Measurements from ENCODE around the gene MICB. TPM values are rescaled to one million over a fixed set of nuclear protein-coding genes. Genes with fewer than 3 reads are reported as not detected.
A peak's percentile ranks its signal among the peaks of the same experiment; 100 is the strongest.

The MICB gene
- total RNA-seq, 1 experiment from 2014 or later = 21.7 TPM

DNA sequence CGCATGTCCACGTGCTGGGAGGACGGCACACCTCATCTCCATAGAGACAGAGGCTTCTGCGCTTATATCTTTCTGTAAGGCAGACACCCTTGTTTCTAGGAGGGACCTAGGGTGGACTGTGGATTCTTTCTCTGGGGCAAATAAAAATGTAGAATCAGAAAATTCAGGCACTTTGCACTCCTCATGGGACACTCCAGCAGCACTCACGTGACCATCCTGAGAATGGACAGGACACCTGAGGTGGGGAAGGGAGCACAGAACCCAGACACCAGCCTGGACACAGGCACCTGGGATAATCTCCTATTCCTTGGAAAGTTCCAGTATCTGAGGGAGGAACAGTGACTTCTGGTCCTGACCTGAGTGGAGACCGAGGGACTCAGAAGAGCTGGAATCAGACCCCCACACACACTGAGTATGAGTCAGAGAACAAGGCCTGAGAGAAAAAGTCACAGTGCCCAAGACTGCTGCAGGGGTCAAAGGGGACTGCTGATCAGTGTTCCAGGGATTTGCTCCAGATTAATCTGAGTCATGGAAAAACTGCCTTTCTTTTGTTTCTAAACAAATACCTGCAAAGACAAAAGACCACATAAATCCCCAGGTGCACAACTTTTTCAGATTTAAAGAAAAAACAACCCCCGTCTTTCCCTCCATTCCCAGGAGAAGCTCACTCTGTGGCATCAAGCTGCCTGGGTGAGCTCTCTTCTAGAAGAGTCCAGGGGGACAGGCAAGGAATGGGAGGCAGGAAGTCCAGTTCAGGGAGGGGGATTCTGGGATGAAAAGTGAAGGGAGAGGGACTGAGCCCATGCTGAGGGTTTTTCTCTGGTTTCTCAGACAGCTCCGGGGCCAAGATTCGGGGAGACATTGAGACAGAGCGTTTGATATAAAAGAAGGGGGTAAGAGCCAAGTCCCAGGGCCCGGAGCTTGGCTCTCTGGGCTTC lies 35.6 kb upstream of the MICB start (continued):
- no peak for TF ChIP-seq SRF (IDR thresholded peaks at IDR 0.05; ENCODE audit: low read depth)

GRCh38 chr6:31462964-31463870 lies 34.7 kb upstream of the MICB start:
- POLR2A ChIA-PET = interaction anchor here (0.6 to 1.2 kb wide), 17 partner anchors 9 to 260 kb away, joined by 3 to 11 read pairs (median 5); partner anchors contain the start of genes DDX39B and MICB
- Histone ChIP-seq H3K4me2 (ENCODE audit: low read length) (peak overlapping the region; percentile 68), H3K79me2 (ENCODE audit: insufficient read depth, low read length) (no peaks in the 10 kb centered on the region), H3K27ac (ENCODE audit: low read depth, low read length) (peak overlapping the region; percentile 18; the same call in 1 of the 2 replicates), H3K27me3 (ENCODE audit: insufficient read depth, low read length) (no peaks in the 10 kb centered on the region), H3K36me3 (ENCODE audit: control insufficient read depth in 1 of 2, insufficient read depth in 2 of 2, low read length in 2 of 2) (0 out of 4 replicates have a peak, but pooled peaks cover 0 to 5% of the 10 kb centered on the region in 2 experiments), H3K4me3 (replicated peaks in 1 of 2; ENCODE audit: low read depth in 1 of 2, low read length in 2 of 2) (peak overlapping the region; percentile 39 to 56), H3K4me1 (ENCODE audit: control insufficient read depth in 1 of 2, insufficient read depth in 2 of 2, low read length in 2 of 2) (peaks cover 8 to 20% of the 10 kb centered on the region in 2 experiments), H3K9ac (ENCODE audit: low read length) (peak overlapping the region; percentile 56), H4K20me1 (ENCODE audit: insufficient read depth) (no peaks in the 10 kb centered on the region), H2AFZ (ENCODE audit: low read depth, low read length, poor library complexity, severe bottlenecking) (peak overlapping the region; percentile 72), H3K9me3 (ENCODE audit: control insufficient read depth in 1 of 2, insufficient read depth in 1 of 2, low read depth in 1 of 2, low read length in 2 of 2) (no peaks in the 10 kb centered on the region), H3K9me2 (ENCODE audit: insufficient read depth) (no peaks in the 10 kb centered on the region)
- peak; percentile 93 for DNase-seq (ENCODE audit: low read depth, low spot score)
- CTCF ChIA-PET = interaction anchor here (0.6 to 1.2 kb wide), 3 partner anchors 21 to 1743 kb away, joined by 3 to 7 read pairs (median 3); no protein-coding TSS in a partner anchor
- ATAC-seq = peak; percentile 99
- RAD21 ChIA-PET (ENCODE audit: low non-redundant PET in 1 of 2, low total read pairs in 2 of 2, uncharacterized antibody in 2 of 2, unreplicated experiment in 2 of 2) = no interaction called here
- TF ChIP-seq TCF7L2 (IDR thresholded peaks at IDR 0.05; ENCODE audit: borderline replicate concordance, extremely low read depth, insufficient read depth, insufficient read length) = peak; percentile 12
- peak; percentile 89 for TF ChIP-seq POLR2AphosphoS5 (IDR thresholded peaks at IDR 0.05; ENCODE audit: low read depth, low read length)
- TF ChIP-seq SP1 (IDR thresholded peaks at IDR 0.05; ENCODE audit: low read depth) = peak; percentile 80
- peak; percentile 57 for TF ChIP-seq POLR2A (IDR thresholded peaks at IDR 0.05; ENCODE audit: borderline replicate concordance, extremely low read depth, insufficient read depth, insufficient read length)
- TF ChIP-seq ELF1 (IDR thresholded peaks at IDR 0.05; ENCODE audit: borderline replicate concordance, low read depth) = no peak
- intact Hi-C loops (cut with micrococcal nuclease) = no loop called here
- BruUV-seq (replicated peaks) = TSS peak; percentile 76

All from HCT116 (cell line).